GM12872 (cell line): ENCODE measurements around the gene CHST14.

ENCODE experiments used
- TF ChIP-seq, protein P1 (sequence below): IDR thresholded peaks from 3 replicates; pipeline ENCODE4 v1.5.1; 2011; ENCODE audit warnings: low read depth, mild to moderate bottlenecking, low read length, moderate library complexity; ENCODE audit not compliant: insufficient read depth

Gene CHST14

GRCh38 chr15:40477642-40478327, 7.0 kb downstream of the CHST14 start:
- TF ChIP-seq, protein P1, sequence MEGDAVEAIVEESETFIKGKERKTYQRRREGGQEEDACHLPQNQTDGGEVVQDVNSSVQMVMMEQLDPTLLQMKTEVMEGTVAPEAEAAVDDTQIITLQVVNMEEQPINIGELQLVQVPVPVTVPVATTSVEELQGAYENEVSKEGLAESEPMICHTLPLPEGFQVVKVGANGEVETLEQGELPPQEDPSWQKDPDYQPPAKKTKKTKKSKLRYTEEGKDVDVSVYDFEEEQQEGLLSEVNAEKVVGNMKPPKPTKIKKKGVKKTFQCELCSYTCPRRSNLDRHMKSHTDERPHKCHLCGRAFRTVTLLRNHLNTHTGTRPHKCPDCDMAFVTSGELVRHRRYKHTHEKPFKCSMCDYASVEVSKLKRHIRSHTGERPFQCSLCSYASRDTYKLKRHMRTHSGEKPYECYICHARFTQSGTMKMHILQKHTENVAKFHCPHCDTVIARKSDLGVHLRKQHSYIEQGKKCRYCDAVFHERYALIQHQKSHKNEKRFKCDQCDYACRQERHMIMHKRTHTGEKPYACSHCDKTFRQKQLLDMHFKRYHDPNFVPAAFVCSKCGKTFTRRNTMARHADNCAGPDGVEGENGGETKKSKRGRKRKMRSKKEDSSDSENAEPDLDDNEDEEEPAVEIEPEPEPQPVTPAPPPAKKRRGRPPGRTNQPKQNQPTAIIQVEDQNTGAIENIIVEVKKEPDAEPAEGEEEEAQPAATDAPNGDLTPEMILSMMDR = no peak

GRCh38 chr15:40479024-40479423, 8.2 kb downstream of the CHST14 start:
- TF ChIP-seq, protein P1 = no peak

DNA sequence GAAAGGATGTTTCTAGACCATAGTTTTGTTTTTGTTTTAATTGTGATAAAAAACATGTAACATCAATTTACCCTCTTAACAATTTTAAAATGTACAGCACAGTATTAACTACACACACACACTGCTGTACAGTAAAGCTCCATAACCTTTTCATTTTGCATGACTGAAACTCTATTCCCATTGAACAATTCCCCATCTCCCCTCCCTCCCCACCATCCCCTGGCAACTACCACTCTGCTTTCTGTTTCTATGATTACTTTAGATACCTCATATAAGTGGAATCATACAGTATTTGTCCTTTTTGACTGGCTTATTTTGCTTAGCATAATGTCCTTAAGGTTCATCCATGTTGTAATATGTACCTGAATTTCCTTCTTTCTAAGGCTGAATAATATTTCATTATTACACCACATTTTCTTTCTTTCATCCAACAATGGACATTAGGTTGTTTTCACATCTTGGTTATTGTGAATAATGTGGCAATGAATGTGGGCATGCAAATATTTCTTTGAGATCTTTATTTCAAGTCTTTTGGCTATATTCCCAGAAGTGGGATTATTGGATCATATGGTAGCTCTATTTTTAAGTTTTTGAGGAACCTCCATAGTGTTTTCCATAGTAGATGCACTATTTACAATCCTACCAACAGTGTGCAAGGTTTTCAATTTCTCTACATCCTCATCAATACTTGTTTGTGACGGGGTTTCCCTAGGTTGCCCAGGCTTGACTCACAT, 10.7 kb downstream of the CHST14 start:
- TF ChIP-seq, protein P1 = no peak

DNA sequence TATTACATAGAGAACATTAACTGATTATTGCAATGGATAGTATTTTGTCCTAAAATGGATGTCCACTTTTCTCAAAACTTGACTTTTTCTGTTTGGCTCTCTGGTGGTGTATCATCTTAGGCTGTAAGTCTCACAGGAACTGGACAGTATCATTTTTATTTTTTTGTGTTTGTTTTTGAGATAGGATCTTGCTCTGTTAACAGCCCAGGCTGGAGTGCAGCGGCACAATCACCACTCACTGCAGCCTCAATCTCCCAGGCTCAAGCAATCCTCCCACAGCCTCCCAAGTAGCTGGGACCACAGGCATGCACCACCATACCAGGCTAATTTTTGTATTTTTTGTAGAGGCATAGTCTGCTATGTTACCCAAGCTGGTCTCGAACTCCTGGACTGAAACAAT, 13.1 kb downstream of the CHST14 start:
- TF ChIP-seq, protein P1 = no peak

DNA sequence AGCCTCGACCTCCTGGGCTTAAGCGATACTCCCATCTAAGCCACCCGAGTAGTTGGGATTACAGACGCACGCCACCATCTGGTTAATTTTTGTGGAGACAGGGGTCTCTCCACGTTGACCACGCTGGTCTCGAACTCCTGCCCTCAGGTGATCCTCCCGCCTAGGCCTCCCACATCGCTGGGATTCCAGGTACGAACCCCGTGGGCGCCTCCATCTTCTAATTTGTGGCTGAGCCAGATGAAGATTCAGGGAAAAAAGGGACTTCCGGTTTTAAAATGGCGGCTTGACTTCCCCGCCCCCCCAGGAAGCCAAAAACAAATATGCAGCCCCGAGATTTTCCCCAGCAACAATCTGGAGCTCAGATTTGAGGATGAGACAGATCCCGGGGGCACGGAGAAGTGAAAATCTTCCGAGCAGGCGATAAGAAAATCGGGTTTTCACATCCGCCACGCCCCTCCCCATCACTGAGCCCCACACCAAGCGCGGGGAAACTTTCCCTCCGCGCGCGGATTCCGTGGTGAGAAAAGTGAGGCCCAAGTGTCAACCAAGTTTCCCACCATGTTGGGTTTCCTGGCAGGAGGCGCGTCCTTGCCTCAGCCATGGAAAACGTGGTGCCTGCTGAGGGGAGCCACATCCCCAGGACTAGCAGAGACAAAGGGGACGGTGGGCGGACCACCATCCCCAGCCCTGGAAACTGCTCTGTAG, 15.4 kb downstream of the CHST14 start:
- TF ChIP-seq, protein P1 = no peak

DNA sequence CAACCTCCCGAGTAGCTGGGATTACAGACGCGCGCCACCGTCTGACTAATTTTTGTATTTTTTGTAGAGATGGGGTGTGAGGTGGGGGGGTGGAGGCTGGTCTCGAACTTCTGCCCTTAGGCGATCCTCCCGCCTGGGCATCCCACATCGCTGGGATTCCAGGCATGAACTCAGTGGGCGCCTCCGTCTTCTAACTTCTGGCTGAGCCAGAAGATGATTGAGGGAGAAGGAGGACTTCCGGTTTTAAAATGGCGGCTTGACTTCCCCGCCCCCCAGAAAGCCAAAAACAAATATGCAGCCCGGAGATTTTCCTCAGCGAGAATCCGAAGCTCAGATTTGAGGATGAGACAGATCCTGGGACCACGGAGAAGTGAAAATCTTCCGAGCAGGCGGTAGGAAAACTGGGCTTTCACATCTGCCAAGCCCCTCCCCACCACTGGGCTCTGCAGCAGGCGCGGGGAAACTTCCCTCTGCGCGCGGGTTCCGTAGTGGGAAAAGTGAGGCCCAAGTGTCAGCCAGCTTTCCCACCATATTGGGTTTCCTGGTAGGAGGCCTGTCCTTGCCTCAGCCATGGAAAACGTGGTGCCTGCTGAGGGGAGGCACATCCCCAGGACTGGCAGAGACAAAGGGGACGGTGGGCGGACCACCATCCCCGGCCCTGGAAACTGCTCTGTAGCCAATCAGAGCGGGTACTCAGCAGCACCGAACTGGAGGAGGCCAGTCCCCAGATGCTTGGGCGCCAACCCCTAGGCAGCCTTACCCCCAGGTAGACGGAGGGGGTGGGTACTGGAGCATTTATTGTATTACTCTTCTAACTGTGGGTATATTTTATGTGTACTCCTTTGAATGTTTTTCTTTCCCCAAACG, 17.3 kb downstream of the CHST14 start:
- TF ChIP-seq, protein P1 = no peak
